Measurements from ENCODE around the gene VPS13C. TPM values are rescaled to one million over a fixed set of nuclear protein-coding genes. Genes with fewer than 3 reads are reported as not detected.

The VPS13C gene
- total RNA-seq, 1 donor from 2014 or later: 32.9 TPM

DNA sequence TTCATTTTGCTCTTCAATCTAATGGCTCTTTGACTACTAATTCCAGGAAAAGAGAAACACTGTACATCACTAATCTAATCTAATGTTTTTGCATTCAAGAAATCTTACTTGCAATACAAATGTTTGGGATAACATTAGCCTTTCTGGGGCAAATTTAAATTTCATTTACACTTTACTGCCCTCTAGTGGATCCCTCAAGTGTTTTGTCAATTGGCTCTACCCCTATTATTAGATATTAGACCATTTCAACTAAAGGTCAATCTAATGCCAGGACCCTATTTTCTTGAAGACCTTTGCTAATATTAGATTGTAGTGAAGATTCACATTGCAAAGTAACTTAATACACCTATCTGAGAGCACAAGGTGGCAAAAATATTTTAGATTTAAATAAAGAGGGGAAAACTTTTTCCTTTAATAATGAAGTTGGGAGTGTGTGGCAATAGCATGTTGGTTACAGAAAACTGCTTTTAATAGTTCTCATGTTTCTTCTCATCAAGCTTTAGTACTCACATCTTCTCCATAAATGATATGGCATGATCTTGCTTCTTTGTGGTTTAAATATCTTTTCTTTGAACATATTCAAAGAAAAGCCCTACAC lies 11.6 kb upstream of the VPS13C start:
- intact Hi-C loops (cut with micrococcal nuclease): loop anchor here (10.0 kb wide), 1 partner anchor 183 kb away; no protein-coding TSS in a partner anchor
- Histone ChIP-seq H3K9me3 (replicated peaks) (no peaks in the 10 kb centered on the region), H3K27me3 (ENCODE audit: low read depth) (no peaks in the 10 kb centered on the region), H3K4me1 (peaks cover 24% of the 10 kb centered on the region), H3K4me3 (no peak overlapping the region), H3K27ac (replicated peaks) (no peak overlapping the region), H3K36me3 (no peaks in the 10 kb centered on the region)
- no peak for DNase-seq
- TF ChIP-seq, protein P1, sequence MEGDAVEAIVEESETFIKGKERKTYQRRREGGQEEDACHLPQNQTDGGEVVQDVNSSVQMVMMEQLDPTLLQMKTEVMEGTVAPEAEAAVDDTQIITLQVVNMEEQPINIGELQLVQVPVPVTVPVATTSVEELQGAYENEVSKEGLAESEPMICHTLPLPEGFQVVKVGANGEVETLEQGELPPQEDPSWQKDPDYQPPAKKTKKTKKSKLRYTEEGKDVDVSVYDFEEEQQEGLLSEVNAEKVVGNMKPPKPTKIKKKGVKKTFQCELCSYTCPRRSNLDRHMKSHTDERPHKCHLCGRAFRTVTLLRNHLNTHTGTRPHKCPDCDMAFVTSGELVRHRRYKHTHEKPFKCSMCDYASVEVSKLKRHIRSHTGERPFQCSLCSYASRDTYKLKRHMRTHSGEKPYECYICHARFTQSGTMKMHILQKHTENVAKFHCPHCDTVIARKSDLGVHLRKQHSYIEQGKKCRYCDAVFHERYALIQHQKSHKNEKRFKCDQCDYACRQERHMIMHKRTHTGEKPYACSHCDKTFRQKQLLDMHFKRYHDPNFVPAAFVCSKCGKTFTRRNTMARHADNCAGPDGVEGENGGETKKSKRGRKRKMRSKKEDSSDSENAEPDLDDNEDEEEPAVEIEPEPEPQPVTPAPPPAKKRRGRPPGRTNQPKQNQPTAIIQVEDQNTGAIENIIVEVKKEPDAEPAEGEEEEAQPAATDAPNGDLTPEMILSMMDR (IDR thresholded peaks at IDR 0.05; ENCODE audit: borderline replicate concordance): peak; percentile 77

DNA sequence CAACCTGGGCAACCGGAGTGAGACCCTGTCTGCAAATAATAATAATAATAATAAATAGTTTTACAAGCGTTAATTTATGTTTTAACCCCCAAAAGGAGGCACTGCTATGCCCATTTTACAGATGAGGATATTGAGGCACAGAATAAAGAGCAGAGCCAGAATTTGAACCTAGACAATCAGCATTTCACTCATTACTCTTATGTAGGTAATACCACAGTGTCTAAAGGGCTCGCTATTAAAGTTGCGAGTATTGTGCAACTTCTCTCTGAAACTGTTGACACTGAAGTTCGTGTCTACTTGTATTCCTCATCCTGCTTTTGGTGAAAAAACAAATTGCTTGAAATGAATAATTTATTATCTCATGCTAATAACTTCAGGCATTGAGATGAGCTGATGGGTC lies 9.3 kb upstream of the VPS13C start:
- DNase-seq: no peak
- H3K9me3 ChIP-seq (replicated peaks): no peaks in the 10 kb centered on the region
- no peak overlapping the region for H3K27ac ChIP-seq (replicated peaks)
- H3K4me3 ChIP-seq: no peak overlapping the region
- H3K36me3 ChIP-seq: no peaks in the 10 kb centered on the region
- H3K27me3 ChIP-seq (ENCODE audit: low read depth): no peaks in the 10 kb centered on the region
- H3K4me1 ChIP-seq: peaks cover 29% of the 10 kb centered on the region
- TF ChIP-seq, protein P1 (IDR thresholded peaks at IDR 0.05; ENCODE audit: borderline replicate concordance): no peak
- intact Hi-C loops (cut with micrococcal nuclease): no loop called here

DNA sequence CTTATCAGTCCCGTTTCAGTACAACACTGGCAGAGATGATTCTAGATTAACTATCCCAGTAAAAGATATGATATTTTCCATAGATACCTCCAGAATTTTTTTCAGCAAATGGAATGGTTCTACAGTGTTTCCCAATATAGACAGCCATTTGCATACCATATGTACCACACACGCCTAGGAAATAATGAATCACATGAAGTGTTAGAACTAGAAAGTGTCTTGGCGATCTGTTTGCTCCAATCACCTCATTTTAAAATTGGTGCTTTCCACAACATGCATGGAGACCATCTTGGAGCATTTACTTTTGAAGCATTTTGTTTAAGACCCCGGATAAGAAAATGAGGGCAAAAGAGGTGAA lies 8.5 kb upstream of the VPS13C start:
- H3K4me3 ChIP-seq: peak overlapping the region; percentile 71
- no peaks in the 10 kb centered on the region for H3K27me3 ChIP-seq (ENCODE audit: low read depth)
- TF ChIP-seq, protein P1 (IDR thresholded peaks at IDR 0.05; ENCODE audit: borderline replicate concordance): no peak
- no peak for DNase-seq
- H3K4me1 ChIP-seq: peaks cover 29% of the 10 kb centered on the region
- intact Hi-C loops (cut with micrococcal nuclease): no loop called here
- no peaks in the 10 kb centered on the region for H3K36me3 ChIP-seq
- H3K9me3 ChIP-seq (replicated peaks): no peaks in the 10 kb centered on the region
- H3K27ac ChIP-seq (replicated peaks): peak overlapping the region; percentile 66

DNA sequence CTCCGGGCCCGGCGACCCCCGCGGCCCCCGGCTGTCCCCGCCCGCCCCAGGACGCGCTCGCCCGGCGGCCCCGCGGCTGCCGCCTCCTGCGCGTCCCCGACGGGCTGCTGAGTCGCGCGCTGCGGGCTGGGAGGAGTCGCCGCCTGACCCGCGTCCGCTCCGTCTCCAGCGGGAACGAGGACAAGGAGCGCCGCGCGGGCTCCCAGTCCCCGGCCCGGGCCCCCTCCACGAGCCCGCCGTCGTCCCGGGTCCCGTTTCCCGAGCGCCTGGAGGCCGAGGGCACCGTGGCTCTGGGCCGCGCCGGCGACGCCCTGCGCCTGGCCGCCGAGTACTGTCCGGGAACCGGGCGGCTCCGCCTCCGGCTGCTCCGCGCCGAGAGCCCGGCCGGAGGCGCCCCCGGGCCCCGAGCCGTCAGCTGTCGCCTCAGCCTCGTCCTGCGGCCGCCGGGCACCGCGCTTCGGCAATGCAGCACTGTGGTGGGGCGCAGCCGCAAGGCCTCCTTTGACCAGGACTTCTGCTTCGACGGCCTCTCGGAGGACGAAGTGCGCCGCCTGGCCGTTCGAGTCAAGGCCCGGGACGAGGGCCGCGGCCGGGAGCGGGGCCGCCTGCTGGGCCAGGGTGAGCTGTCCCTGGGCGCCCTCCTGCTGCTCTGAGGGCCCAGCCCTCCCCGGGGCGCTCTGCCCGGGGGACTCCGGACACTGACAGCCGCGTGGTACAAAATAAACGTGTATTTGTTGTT lies 8.0 kb upstream of the VPS13C start:
- H3K4me1 ChIP-seq: peaks cover 29% of the 10 kb centered on the region
- intact Hi-C loops (cut with micrococcal nuclease): no loop called here
- no peaks in the 10 kb centered on the region for H3K9me3 ChIP-seq (replicated peaks)
- no peaks in the 10 kb centered on the region for H3K36me3 ChIP-seq
- H3K27me3 ChIP-seq (ENCODE audit: low read depth): no peaks in the 10 kb centered on the region
- H3K27ac ChIP-seq (replicated peaks): peak overlapping the region; percentile 66
- peak overlapping the region; percentile 71 for H3K4me3 ChIP-seq
- DNase-seq: peak; percentile 52
- TF ChIP-seq, protein P1 (IDR thresholded peaks at IDR 0.05; ENCODE audit: borderline replicate concordance): peak; percentile 46

DNA sequence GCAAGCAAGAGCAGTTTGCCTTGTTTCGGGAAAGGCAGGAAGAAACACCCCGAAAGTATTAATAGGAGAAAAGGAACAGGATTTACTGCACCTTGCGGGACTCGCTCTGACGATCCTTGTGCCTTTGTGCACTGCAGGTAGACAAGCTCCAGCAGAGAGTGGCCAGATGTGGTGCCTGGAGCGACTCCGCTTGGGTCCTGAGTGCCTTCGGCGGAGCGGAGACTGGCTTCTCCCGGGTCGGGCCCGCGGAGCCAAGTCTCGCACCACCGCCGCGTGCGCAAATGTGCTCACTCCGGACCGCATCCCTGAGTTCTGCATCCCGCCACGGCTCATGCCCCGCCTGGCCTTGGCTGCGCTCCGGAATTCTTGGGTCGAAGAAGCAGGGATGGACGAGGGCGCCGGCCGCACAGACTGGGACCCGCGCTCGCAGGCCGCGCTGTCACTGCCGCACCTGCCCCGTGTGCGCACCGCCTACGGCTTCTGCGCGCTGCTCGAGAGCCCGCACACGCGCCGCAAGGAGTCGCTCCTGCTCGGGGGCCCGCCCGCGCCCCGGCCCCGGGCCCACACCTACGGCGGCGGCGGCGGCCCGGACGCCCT lies 7.3 kb upstream of the VPS13C start:
- Histone ChIP-seq H3K4me1 (peaks cover 29% of the 10 kb centered on the region), H3K36me3 (no peaks in the 10 kb centered on the region), H3K27me3 (ENCODE audit: low read depth) (no peaks in the 10 kb centered on the region), H3K9me3 (replicated peaks) (no peaks in the 10 kb centered on the region), H3K4me3 (peak overlapping the region; percentile 71), H3K27ac (replicated peaks) (peak overlapping the region; percentile 66)
- intact Hi-C loops (cut with micrococcal nuclease): no loop called here
- peak; percentile 31 for DNase-seq
- TF ChIP-seq, protein P1 (IDR thresholded peaks at IDR 0.05; ENCODE audit: borderline replicate concordance): no peak
